ENCODE results near the gene RAB42. TPM values are rescaled to one million over a fixed set of nuclear protein-coding genes. Genes with fewer than 3 reads are reported as not detected.
"Not testable (repeated sequence)": the region's sequence is repeated elsewhere in the genome, so short reads cannot be mapped to it uniquely, and the experiment has no call there.

RAB42 gene
- total and polyA plus RNA-seq, 12 donors = 0.17 to 3.4 (median 0.54) TPM

DNA sequence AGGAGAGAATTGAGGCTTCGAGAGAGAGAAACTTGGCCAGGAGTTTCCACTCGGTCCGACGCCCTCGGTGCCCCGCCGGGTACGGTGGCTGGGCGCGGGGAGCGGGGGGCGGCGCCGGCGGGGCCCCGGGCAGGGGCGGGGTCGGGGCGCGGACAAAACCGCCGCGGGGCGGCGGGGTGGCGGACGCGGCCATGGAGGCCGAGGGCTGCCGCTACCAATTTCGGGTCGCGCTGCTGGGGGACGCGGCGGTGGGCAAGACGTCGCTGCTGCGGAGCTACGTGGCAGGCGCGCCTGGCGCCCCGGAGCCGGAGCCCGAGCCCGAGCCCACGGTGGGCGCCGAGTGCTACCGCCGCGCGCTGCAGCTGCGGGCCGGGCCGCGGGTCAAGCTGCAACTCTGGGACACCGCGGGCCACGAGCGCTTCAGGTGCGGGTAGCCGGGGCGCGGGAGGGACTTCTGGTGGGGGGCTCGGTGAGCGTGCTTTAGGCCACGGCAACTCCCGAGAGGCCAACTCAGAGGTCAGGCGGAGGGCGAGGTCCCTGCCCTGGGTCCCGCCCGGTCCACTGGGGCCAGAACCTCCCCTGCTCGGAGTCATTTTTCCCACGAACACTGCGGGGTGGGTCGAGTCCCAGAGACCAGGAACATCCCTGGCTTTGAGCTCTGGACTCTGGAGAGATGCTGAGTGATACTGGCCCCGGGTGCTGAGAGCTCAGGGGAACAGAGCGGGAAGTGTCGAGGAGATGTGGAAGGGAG lies 431 bp downstream of the RAB42 start:
- Histone ChIP-seq H3K4me3 (peak overlapping the region in 9 of 10 donors; percentile 46 to 67 (median 58)), H3K27me3 (no peaks in the 10 kb centered on the region), H3K4me1 (peaks cover 0 to 32% (median 5%) of the 10 kb centered on the region in 9 donors), H3K9me3 (no peaks in the 10 kb centered on the region), H3K27ac (peak overlapping the region in 4 of 10 donors; percentile 14 to 75 (median 52)), H3K36me3 (no peaks in the 10 kb centered on the region)
- DNase-seq = peak in 1 of 2 donors; percentile 36
- ATAC-seq = peak; percentile 24 to 81 (median 51)
- 2 to 3% methylated on average over 77 to 80 of the region's 81 CpGs for WGBS, 2 donors
- intact Hi-C loops (cut with DNase I) = loop anchor here in 1 of 10 donors (10.0 kb wide), 1 partner anchor 78 kb away; no protein-coding TSS in a partner anchor
- TF ChIP-seq, protein P1, sequence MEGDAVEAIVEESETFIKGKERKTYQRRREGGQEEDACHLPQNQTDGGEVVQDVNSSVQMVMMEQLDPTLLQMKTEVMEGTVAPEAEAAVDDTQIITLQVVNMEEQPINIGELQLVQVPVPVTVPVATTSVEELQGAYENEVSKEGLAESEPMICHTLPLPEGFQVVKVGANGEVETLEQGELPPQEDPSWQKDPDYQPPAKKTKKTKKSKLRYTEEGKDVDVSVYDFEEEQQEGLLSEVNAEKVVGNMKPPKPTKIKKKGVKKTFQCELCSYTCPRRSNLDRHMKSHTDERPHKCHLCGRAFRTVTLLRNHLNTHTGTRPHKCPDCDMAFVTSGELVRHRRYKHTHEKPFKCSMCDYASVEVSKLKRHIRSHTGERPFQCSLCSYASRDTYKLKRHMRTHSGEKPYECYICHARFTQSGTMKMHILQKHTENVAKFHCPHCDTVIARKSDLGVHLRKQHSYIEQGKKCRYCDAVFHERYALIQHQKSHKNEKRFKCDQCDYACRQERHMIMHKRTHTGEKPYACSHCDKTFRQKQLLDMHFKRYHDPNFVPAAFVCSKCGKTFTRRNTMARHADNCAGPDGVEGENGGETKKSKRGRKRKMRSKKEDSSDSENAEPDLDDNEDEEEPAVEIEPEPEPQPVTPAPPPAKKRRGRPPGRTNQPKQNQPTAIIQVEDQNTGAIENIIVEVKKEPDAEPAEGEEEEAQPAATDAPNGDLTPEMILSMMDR (IDR thresholded peaks at IDR 0.05) = no peak

DNA sequence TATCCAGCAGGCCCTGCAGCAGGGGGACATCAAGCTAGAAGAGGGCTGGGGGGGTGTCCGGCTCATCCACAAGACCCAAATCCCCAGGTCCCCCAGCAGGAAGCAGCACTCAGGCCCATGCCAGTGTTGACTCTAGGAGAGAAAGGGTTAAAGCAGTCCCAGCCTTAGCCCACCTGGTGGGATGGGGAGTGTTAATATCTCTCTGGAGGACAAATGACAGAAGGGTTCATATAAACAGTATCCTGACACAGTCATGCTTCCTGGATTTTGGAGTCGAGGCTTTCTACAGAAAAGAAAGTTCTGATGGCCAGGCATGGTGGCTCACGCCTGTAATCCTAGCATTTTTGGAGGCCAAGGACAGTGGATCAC lies 1.9 kb downstream of the RAB42 start:
- peaks cover 0 to 32% (median 5%) of the 10 kb centered on the region in 9 donors for H3K4me1 ChIP-seq
- ATAC-seq, H3K9me3 ChIP-seq, H3K4me3 ChIP-seq, H3K36me3 ChIP-seq, DNase-seq, H3K27ac ChIP-seq, H3K27me3 ChIP-seq: not testable (repeated sequence)
- intact Hi-C loops (cut with DNase I) = loop anchor here in 1 of 10 donors (10.0 kb wide), 1 partner anchor 79 kb away; no protein-coding TSS in a partner anchor
- WGBS, 2 donors = 79 to 85% methylated on average over 3 of the region's 3 CpGs

DNA sequence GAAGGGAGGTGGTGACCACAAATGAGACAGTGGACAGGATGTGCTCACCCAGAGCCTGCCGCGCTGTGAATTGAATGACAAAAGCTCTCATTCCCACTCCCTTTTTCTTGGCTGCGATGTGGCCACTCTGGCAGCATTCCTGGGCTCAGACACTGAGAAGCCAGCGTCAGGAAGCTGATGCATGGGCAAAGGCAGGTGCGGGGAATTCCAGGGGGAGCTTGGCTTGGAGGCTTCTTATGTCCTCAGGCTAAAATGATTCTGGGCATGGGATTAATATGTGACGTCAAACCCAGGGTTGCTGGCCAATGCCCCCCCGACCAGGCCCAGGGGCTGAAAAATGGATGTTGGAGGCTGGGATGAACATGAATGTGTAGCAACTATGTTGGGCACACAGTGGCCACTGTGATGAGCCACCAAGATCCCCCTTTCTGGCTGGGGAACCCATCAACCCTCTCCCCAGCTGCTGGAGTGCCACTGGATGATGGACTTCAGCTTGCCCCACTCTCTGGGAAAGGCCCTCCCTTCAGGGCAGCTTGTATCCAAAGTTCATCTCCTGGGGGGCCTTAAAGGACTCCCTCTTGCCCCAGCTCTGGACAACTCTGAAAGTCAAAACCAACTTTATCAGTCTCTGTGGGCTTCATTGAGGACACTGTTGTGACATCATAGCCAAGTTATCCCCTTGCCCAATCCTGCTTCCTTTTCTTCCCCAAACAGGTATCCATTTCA lies 2.8 kb downstream of the RAB42 start:
- intact Hi-C loops (cut with DNase I) = loop anchor here in 1 of 10 donors (10.0 kb wide), 1 partner anchor 80 kb away; no protein-coding TSS in a partner anchor
- not testable (repeated sequence) for H3K27me3 ChIP-seq, ATAC-seq, DNase-seq, H3K4me3 ChIP-seq, H3K36me3 ChIP-seq, H3K27ac ChIP-seq, H3K9me3 ChIP-seq
- H3K4me1 ChIP-seq = peaks cover 0 to 30% (median 5%) of the 10 kb centered on the region in 9 donors
- 69 to 83% methylated on average over 7 of the region's 7 CpGs for WGBS, 2 donors

DNA sequence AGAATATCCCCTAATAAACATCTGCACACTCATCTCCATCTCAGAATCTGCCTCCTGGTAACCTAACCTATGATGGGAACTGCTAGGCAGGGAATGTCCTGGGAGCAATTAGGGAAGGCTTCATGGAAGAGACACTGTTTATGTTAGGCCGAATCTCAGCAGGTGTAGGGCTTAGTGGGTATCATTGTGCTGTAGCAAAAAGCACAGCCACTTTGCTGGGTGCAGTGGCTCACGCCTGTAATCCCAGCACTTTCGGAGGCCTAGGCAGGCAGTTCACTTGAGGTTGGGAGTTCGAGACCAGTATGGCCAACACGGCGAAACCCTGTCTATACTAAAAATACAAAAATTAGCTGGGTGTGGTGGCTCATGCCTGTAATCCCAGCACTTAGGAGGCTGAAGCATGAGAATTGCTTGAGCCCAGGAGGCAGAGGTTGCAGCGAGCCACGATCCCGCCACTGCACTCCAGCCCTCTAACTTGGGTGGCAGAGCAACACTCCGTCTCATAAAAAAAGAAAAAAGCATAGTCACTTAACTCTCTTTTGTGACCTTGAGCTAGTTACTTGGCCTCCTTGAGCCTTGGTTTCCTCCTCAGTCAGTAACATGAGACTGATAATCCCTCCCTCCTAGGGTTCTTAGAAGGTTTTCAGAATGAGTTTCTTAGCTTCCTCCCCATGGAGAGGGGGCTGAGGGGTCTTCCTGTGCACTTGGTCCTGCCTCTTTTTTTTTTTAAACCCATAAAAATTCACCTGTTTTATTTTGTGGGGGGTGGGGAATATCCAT lies 3.5 kb downstream of the RAB42 start:
- ATAC-seq (no peak), DNase-seq (no peak)
- Histone ChIP-seq H3K9me3 (no peaks in the 10 kb centered on the region), H3K4me3 (no peak overlapping the region), H3K27ac (no peak overlapping the region), H3K4me1 (peaks cover 0 to 23% (median 5%) of the 10 kb centered on the region in 9 donors), H3K36me3 (peaks cover 0 to 3% (median 0%) of the 10 kb centered on the region in 9 donors), H3K27me3 (no peaks in the 10 kb centered on the region)
- WGBS, 2 donors = 94 to 97% methylated on average over 10 of the region's 10 CpGs
- intact Hi-C loops (cut with DNase I) = loop anchor here in 2 of 10 donors (2.0 to 10.0 kb wide), 2 partner anchors 73 to 81 kb away; no protein-coding TSS in a partner anchor
- TF ChIP-seq, protein P1 (IDR thresholded peaks at IDR 0.05) = no peak

DNA sequence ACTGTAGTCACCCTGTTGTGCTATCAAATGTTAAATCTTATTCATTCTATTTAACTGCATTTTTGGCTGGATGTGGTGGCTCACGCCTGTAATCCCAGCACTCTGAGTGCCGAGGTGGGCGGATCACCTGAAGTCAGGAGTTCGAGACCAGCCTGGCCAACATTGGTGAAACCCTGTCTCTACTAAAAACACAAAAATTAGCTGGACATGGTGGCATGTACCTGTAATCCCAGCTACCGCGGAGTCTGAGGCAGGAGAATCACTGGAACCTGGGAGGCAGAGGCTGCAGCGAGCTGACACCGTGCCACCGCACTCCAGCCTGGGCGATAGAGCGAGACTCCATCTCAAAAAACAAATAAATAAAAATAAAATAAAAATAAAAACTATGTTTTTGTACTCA lies 4.2 kb downstream of the RAB42 start:
- not testable (repeated sequence) for H3K9me3 ChIP-seq, H3K36me3 ChIP-seq, H3K27me3 ChIP-seq, DNase-seq, H3K4me3 ChIP-seq, H3K27ac ChIP-seq, ATAC-seq
- WGBS, 2 donors = 97 to 98% methylated on average over 11 of the region's 11 CpGs
- intact Hi-C loops (cut with DNase I) = loop anchor here in 2 of 10 donors (2.0 to 10.0 kb wide), 2 partner anchors 73 to 81 kb away; no protein-coding TSS in a partner anchor
- peaks cover 0 to 16% (median 5%) of the 10 kb centered on the region in 9 donors for H3K4me1 ChIP-seq
